Spleen (tissue), 11 donors: ENCODE results near the gene SYNRG. TPM values are rescaled to one million over a fixed set of nuclear protein-coding genes. Genes with fewer than 3 reads are reported as not detected.

Source experiments
- DNase-seq: peaks from one replicate; pipeline ENCODE4 v3.0.0-alpha.2; 2020
- H3K27ac ChIP-seq, 8 donors: fragments of 200-600 bp; sonication (generic) in 7 of 8; 1 replicate in 4 of 8; 2 replicates in 4 of 8; pipeline versions ENCODE4 v1.5.0 to v1.8.0; 2016 to 2021; ENCODE audit warnings: inconsistent platforms in 4 of 8, mild to moderate bottlenecking in 4 of 8, moderate library complexity in 1 of 8
- H3K27me3 ChIP-seq, 7 donors: fragments of 200-600 bp; sonication (generic) in 6 of 7; replicated peaks in 1 of 7; 1 replicate in 4 of 7; 2 replicates in 3 of 7; pipeline versions ENCODE4 v1.5.0 to v1.8.0; 2016 to 2021; ENCODE audit warnings: inconsistent platforms in 3 of 7, mild to moderate bottlenecking in 1 of 7
- H3K36me3 ChIP-seq, 6 donors: fragments of 200-600 bp; sonication (generic) in 5 of 6; 1 replicate in 4 of 6; 2 replicates in 2 of 6; pipeline versions ENCODE4 v1.5.0 to v1.8.0; 2016 to 2021; ENCODE audit warnings: inconsistent platforms in 2 of 6
- H3K4me1 ChIP-seq, 6 donors: fragments of 200-600 bp; sonication (generic) in 5 of 6; 1 replicate in 3 of 6; 2 replicates in 3 of 6; pipeline versions ENCODE4 v1.5.0 to v1.8.0; 2016 to 2021; ENCODE audit warnings: inconsistent platforms in 3 of 6
- H3K4me3 ChIP-seq, 8 donors: fragments of 200-600 bp; sonication (generic) in 7 of 8; 1 replicate in 4 of 8; 2 replicates in 4 of 8; pipeline versions ENCODE4 v1.5.0 to v1.8.0; 2016 to 2021; ENCODE audit warnings: inconsistent platforms in 4 of 8, mild to moderate bottlenecking in 4 of 8, moderate library complexity in 2 of 8
- H3K9me3 ChIP-seq, 8 donors: fragments of 200-600 bp; sonication (generic) in 7 of 8; 1 replicate in 4 of 8; 2 replicates in 4 of 8; pipeline versions ENCODE4 v1.5.0 to v1.8.0; 2016 to 2021; ENCODE audit warnings: inconsistent platforms in 4 of 8
- POLR2A ChIP-seq, 3 donors: fragments of 450-650 bp; IDR thresholded peaks; one replicate each; pipeline ENCODE4 v1.5.1; 2017; ENCODE audit warnings: antibody characterized with exemption in 3 of 3, mild to moderate bottlenecking in 1 of 3
- POLR2AphosphoS5 ChIP-seq, 3 donors: sonication (generic); formaldehyde crosslinking; IDR thresholded peaks; one replicate each; pipeline ENCODE4 v1.5.1; 2017; ENCODE audit warnings: antibody characterized with exemption in 3 of 3
- WGBS, 5 donors: extraction: QIAGEN DNeasy Blood & Tissue Kit in 3 of 5; methylation state at CpG; one replicate each; pipeline versions ENCODE4 v1.1.5 to v1.1.7; 2013 to 2018; 5-methylcytosine and 5-hydroxymethylcytosine counted together
- intact Hi-C: fragments of 100-400 bp; cut with DNase I; formaldehyde crosslinking; loops from one replicate; pipeline ENCODE4 v1.15.0; 2023; ENCODE audit warnings: low total_unique reads
- polyA plus RNA-seq, 3 donors: library from polyadenylated mRNA; stranded (reverse); fragments of 200-250 nt; gene quantifications; one replicate each; pipeline ENCODE4 v1.2.1, GENCODE V29; 2013
- total RNA-seq, 7 donors: library from RNA; depleted of rRNA in 3 of 7; stranded (reverse); fragments of >200 nt in 3 of 7; fragmentation: NEBNext Ultra II Directional in 4 of 7; extraction: Animal tissue kit (Norgen Biotek cat#: 25700) in 4 of 7; gene quantifications; one replicate each; pipeline versions ENCODE4 v1.1.0 to v1.2.1, GENCODE V29; 2016 to 2021
- TF ChIP-seq, protein P1 (sequence below), 11 experiments: fragments of 200-600 bp in 7 of 11; fragments of 450-650 bp in 4 of 11; sonication (generic) in 4 of 11; IDR thresholded peaks in 8 of 11; conservative IDR thresholded peaks in 3 of 11; 1 replicate in 7 of 11; 2 replicates in 4 of 11; pipeline versions ENCODE4 v1.4.0 to v1.8.0; 2016 to 2021; ENCODE audit warnings: antibody characterized with exemption in 11 of 11, inconsistent platforms in 4 of 11, mild to moderate bottlenecking in 1 of 11
- donor health status: healthy with polysubstance abuse.
- donor health status: DM: no; HTN: no; CAD: no; lungs with moderate emphysema.
- donor health status: DM: no; HTN: no; CAD: no.
- donor health status: Bipolar disorder and iron deficiency.
- donor health status: healthy.
- donor health status: DM: no; HTN: no; CAD: no.
- donor health status: DM: yes; HTN: yes; CAD: no.

The SYNRG gene
- total and polyA plus RNA-seq, 10 donors: 10.9 to 91.3 (median 69.8) TPM

DNA sequence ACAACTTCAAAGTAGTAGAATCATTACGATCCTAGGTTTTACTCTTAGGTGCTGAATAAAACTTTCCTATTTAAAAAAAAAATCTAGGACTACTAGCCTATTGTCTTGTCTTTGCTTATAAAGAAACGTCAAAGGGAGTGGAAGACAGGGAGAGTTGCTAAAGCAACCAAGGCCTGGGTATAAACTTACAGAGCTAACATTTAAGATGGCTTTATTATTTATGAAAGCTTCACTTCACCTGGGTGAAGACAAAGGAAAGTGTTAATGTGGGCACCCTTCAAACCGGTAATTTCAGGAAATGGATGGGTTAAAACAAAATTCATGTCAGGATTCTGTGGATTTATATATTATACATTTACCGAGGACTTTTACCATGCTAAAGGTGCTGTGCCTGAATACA lies 117.1 kb downstream of the SYNRG start:
- no peak overlapping the region for H3K27ac ChIP-seq
- H3K4me1 ChIP-seq: peaks cover 12 to 39% (median 31%) of the 10 kb centered on the region in 6 donors

DNA sequence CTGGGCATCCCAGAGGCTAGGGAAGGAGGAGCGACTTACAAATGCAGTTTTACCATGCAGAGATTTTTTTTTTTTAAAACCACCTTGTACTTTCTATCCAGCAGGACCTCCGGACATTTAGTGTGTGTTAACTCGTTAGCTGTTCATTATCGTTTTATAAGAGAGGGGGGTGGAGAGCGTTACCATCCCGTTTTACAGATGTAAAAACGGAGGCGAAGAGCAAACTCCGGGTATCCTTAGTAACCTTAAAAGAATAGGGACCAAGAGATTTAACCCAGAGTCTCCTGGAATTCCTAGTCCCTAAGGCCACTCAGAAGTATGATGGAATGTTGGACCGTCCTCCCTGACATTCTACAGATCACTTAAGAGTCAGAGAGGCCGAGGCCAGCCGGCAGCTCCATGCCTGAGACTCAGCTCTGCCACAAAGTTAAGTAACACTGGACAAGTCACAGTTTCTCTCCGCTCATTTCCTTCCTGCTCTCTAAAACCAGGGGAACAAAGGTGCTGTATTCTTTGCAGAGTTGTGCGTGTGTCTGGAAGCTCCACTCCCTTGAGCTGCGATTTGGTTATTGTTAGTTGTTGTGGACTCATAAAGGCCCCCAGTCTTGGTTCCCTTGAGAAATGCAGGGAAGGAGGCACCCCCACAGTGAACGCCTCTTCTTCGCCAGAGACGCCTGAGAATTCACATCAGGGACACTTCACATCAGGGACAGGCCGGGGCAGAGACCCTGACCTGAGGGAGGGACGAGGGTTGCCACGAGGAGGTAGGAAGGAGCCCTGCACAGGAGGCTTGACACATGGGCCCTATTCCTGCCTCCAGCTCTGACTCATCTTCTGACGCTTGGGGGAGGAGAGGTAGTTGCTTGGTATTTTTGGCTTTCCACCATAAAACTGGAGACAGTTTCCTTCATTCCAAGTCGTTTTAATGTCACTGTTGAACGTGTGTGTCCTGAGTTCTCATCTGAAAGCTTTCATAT lies 118.3 kb downstream of the SYNRG start:
- DNase-seq: no peak
- Histone ChIP-seq H3K4me3 (peak overlapping the region; percentile 49 to 94 (median 90)), H3K27ac (peak overlapping the region in 6 of 8 donors; percentile 58 to 89 (median 80)), H3K36me3 (no peaks in the 10 kb centered on the region), H3K27me3 (peaks cover 0 to 14% (median 0%) of the 10 kb centered on the region in 7 donors), H3K9me3 (no peaks in the 10 kb centered on the region), H3K4me1 (peaks cover 12 to 39% (median 31%) of the 10 kb centered on the region in 6 donors)
- intact Hi-C loops: no loop called here
- 22 to 43% (median 36%) methylated on average over 24 of the region's 24 CpGs for WGBS, 5 donors
- TF ChIP-seq, protein P1, sequence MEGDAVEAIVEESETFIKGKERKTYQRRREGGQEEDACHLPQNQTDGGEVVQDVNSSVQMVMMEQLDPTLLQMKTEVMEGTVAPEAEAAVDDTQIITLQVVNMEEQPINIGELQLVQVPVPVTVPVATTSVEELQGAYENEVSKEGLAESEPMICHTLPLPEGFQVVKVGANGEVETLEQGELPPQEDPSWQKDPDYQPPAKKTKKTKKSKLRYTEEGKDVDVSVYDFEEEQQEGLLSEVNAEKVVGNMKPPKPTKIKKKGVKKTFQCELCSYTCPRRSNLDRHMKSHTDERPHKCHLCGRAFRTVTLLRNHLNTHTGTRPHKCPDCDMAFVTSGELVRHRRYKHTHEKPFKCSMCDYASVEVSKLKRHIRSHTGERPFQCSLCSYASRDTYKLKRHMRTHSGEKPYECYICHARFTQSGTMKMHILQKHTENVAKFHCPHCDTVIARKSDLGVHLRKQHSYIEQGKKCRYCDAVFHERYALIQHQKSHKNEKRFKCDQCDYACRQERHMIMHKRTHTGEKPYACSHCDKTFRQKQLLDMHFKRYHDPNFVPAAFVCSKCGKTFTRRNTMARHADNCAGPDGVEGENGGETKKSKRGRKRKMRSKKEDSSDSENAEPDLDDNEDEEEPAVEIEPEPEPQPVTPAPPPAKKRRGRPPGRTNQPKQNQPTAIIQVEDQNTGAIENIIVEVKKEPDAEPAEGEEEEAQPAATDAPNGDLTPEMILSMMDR (IDR thresholded peaks at IDR 0.05 in 8 of 11, conservative IDR thresholded peaks at IDR 0.05 in 3 of 11): no peak
- TF ChIP-seq POLR2A (IDR thresholded peaks at IDR 0.05) (no peak), POLR2AphosphoS5 (IDR thresholded peaks at IDR 0.05) (no peak)

More for the DNA sequence above, 117.1 kb downstream of the SYNRG start:
- Histone ChIP-seq H3K9me3 (no peaks in the 10 kb centered on the region), H3K4me3 (no peak overlapping the region), H3K27me3 (peaks cover 0 to 14% (median 0%) of the 10 kb centered on the region in 7 donors), H3K36me3 (no peaks in the 10 kb centered on the region)
- DNase-seq: no peak
- intact Hi-C loops: no loop called here
- TF ChIP-seq, protein P1 (IDR thresholded peaks at IDR 0.05 in 8 of 11, conservative IDR thresholded peaks at IDR 0.05 in 3 of 11): no peak
- TF ChIP-seq POLR2A (IDR thresholded peaks at IDR 0.05) (no peak), POLR2AphosphoS5 (IDR thresholded peaks at IDR 0.05) (no peak)
- 71 to 81% (median 79%) methylated on average over 4 of the region's 4 CpGs for WGBS, 5 donors

DNA sequence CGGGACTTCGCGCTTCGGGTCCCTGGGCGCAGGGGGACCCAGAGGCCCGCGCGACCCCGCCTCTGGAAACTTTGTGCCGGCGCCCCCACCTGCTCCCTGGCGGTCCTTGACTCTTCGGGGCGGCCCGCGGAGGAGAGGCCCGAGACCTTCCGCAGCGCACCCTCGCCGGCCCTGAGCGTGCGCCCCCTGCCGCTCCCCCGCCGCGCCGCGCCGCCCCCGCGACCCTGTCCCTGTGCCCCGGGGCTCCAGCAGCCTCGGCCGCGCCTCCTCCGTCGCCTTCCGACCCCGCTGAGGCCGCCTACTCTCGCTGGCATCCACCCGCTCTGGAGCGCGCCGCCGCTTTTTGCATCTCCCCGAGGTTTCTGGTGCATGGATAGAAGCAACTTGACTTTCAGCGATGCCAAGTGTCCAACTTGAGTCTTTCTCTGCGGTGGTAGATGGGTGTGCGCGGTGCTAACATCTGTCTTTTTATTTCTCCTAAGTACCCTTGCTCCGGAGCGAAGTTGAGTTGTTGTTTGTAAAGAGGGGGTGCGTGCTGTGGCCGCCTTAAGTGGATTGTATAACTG lies 119.1 kb downstream of the SYNRG start:
- 0 to 3% (median 2%) methylated on average over 14 to 56 of the region's 56 CpGs for WGBS, 5 donors
- Histone ChIP-seq H3K4me3 (peak overlapping the region; percentile 49 to 94 (median 90)), H3K4me1 (peaks cover 12 to 39% (median 31%) of the 10 kb centered on the region in 6 donors), H3K9me3 (no peaks in the 10 kb centered on the region), H3K27ac (peak overlapping the region in 7 of 8 donors; percentile 58 to 89 (median 80)), H3K36me3 (no peaks in the 10 kb centered on the region), H3K27me3 (peaks cover 0 to 14% (median 0%) of the 10 kb centered on the region in 7 donors)
- intact Hi-C loops: no loop called here
- peak; percentile 92 for DNase-seq
- TF ChIP-seq, protein P1 (IDR thresholded peaks at IDR 0.05 in 8 of 11, conservative IDR thresholded peaks at IDR 0.05 in 3 of 11): peak in 7 of 11 experiments; percentile 33 to 75 (median 50)
- no peak for TF ChIP-seq POLR2AphosphoS5 (IDR thresholded peaks at IDR 0.05)
